Fibroblast of peridontal ligament (primary cell): Measurements from ENCODE around the gene SMKR1.
"Not testable (repeated sequence)": the region's sequence is repeated elsewhere in the genome, so short reads cannot be mapped to it uniquely, and the experiment has no call there.

Source experiments
- DNase-seq: peaks from one replicate; pipeline ENCODE4 v3.0.0-alpha.2; 2010; ENCODE audit errors: extremely low read depth

The SMKR1 gene

GRCh38 chr7:129525225-129525862 is 23.0 kb downstream of the SMKR1 start:
- DNase-seq: no peak

DNA sequence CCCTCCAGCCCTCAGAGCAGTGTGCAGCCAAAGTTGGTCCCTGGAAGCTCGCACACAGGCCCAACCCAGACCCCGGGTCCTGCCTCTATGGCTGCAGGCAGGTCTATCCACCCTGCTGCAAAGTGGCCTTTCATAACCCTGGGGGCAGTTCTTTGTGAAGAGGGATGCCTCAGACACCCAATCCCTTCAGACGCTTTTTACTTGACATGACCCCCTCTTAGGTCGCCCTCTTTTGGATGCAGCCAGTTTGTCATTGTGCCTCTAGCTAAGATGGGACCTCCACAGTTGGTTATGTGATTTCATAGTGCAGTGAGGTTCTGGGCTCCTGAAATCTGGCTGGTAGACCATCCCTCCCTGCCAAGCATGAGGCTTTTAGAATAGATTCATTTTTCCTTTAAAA is 27.3 kb downstream of the SMKR1 start:
- no peak for DNase-seq

DNA sequence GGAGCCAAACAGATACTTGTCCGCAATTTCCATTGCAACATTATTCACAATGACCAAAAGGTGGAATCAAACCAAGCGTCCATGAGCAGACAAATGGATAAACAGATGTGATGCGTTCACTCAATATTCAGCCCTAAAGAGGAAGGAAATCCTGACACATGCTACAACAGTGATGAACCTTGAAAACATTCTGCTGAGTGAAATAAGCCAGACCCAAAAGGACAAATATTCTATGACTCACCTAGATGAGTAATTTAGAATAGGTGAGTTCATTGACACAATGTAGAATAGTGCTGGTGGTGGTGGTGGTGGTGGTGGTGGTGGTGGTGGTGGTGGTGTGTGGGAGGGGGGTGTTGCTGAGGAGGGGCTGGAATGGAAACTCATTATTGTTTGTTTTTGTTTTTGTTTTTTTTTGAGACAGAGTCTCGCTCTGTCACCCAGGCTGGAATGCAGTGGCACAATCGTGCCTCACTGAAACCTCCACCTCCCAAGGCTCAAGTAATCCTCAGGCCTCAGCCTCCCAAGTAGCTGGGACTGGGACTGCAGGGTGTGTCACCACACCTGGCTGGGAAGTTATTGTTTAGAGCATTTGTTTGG is 28.6 kb downstream of the SMKR1 start:
- DNase-seq: peak; percentile 17

GRCh38 chr7:129531721-129532120 is 29.4 kb downstream of the SMKR1 start:
- DNase-seq: no peak

GRCh38 chr7:129532375-129532774 is 30.0 kb downstream of the SMKR1 start:
- DNase-seq: no peak

GRCh38 chr7:129534558-129535274 is 32.4 kb downstream of the SMKR1 start:
- not testable (repeated sequence) for DNase-seq

GRCh38 chr7:129535896-129536295 is 33.6 kb downstream of the SMKR1 start:
- no peak for DNase-seq

DNA sequence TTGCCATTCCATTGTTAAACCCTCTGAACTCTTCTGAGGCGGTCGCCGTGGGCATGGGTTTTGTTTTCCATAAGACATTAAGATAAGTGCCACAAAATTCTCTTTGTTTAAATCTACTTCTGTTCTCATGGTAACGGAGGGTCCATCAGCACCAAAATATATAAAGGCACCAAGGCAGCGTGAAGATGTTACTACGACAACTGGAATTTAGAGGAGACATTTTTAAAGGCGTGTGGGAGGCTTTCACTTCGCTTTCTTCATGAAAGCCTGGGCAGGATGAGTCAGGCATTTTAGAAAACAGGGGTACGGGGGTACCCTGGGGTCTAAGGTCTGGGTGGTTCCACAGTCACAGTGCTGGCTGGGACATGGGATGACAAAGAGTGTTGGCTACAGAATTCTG is 34.0 kb downstream of the SMKR1 start:
- no peak for DNase-seq

DNA sequence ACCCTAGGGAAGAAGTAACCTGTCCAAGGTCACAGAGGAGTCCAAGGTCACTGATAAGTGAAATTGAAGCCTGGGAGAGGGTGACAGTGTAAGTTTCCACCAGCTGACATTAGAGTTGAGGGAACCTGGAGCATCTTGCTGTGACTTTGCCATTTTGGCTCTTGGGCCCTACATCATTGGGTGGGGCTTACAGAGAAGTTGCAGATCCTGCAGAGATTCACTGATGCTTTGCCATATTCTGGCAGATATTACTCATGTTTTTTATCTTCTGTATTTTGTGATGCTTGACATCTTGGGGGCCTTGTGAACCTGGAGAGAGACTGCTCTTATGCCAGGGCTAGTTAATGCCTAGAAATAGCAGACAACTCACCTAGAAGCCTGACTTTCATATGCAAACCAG is 36.5 kb downstream of the SMKR1 start:
- DNase-seq: no peak

DNA sequence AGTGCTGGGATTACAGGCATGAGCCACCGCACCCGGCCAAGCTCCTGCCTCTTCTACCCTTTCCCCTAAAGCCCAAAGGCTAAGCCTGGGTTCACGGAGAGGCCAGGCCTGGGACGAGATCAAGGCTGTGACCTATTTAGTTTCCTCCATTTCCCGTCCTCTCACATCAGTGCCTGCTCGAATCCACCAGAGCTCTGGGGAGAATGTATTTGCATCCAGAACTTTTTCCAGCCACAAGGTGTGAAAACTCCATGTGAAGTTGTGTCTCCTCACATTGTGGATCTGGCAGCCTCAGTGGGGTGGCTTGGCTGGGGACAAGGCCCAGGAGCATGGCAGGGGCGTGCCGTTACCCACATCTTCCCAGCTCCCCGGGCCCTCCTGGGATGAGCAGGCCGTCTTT is 38.0 kb downstream of the SMKR1 start:
- no peak for DNase-seq

DNA sequence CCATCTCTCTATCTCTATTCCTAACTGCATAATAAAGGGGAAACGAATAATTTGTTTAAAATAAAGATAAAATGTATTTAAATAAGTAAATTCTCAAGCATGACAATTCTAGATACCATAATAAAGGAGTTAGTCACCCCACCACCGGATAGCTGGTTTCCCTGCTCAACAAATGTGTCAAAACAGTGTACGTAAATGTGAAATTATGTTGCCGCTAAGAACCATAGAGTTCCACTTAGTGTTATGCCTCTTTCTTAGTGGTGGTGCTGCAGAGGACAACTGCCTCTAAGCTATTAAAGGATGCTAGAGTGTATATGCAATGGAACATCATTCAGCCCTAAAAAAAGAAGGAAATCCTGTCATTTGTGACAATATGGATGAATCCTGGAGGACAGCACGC is 42.4 kb downstream of the SMKR1 start:
- no peak for DNase-seq

DNA sequence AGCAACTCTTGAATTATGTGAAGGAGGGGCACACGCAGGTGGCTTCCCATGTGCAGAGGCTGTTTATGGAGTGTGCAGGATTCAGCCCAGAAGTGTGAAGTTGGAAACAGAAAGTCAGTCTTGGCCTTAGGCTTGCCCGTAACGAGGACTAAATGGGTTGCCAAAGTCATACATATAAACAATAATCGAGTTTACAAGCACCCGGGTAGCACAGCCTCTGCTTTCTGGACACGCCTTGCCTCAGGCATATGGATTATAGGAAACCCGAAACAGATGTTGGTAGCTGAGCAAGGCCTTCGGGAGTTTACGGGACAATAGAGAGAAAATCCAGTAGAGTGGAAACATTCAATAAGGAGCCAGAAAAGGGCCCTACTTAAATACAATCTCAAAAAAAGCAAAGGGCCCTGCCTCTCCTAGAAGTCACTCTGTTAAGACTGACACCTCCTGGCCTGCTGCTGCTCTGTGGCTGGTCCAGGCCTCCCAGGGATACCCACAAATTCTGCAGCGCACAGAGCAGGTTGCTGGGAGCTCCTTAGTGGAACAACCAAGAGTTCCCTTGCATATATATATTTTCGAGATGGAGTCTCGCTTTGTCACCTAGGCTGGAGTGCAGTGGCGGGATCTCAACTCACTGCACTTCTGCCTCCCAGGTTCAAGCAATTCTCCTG is 48.5 kb downstream of the SMKR1 start:
- DNase-seq: peak; percentile 81

DNA sequence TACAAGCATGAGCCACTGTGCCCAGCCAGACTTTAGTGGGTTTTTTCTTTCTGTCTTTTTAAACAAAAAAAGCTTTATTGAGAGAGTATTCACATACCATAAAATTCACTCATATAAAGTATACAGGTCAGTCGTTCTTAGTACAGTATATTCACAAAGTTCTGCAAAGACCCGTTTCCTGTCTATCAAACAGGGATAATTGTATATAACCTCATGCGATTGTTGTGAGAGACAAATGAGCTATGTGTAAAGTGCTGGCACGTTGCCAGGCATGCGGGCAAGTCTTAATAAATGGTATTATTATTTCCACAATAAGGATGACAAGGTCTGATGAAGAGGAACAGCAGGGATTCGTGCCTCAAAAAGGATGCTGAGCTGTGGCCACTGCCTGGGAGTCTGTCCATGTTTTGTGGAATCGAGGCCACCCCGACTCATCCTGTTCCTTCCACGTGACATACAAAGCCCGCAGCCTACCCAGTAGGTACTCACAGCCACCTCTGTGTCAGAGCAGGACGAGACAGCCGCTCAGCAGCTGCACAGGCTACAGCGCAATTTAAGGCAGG is 51.6 kb downstream of the SMKR1 start:
- DNase-seq: no peak

- DNase-seq: no peak
These were observed 54.3 kb downstream of the SMKR1 start for GRCh38 chr7:129556607-129557133.

GRCh38 chr7:129557686-129558481 is 55.6 kb downstream of the SMKR1 start:
- no peak for DNase-seq

GRCh38 chr7:129559564-129559963 is 57.2 kb downstream of the SMKR1 start:
- DNase-seq: no peak

DNA sequence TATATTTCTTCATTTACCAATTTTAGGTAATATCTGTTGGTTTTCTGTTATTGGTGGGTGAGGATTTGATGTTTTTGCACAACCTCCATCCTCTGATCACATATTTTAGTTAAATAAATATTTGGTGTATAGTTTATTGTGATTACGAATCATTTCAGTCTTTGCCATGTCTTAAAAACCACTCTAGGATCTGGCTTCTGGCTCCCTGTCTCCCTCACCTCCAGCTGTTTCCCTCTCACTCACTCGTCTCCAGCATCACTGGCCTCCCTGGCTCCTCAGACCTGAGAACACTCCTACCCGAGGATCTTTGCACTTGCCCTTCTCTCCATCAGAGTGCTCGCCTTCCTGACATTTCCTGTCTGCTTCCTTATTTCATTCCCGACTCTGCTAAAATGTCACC is 58.5 kb downstream of the SMKR1 start:
- no peak for DNase-seq

DNA sequence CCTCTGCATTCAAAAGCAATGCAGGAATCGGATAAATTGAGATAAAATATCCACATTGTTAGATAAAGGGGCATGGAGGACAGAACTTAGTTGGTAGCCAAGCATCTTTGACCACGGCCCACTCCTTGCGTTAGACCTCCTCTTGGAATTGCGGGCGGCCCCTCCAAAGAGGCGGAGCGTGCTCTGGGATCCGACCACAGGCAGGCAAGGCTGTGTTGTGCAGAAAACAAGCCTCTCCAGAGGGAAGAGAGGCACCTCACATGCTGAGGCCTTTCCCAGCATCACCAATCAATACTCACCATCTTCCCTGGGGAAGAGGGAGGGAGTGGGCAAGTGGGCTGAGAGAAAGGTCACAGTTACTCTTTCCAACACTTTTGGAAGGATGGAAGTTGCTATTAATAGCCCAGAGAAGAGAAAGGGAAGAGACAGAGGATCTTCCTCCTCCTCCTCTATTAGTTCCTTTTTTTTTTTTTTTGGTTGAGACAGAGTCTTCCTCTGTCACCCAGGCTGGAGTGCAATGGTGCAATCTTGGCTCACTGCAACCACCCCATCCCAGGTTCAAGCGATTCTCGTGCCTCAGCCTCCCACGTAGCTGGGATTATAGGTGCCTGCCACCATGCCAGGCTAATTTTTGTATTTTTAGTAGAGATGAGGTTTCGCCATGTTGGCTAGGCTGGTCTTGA is 59.5 kb downstream of the SMKR1 start:
- no peak for DNase-seq
